Neural progenitor cell (in vitro differentiated cells): ENCODE measurements around the gene BHLHE40.

Source experiments
- CTCF ChIP-seq: fragments of 200-600 bp; sonication (generic); IDR thresholded peaks from 2 replicates; pipeline ENCODE4 v1.5.1; 2017; ENCODE audit warnings: antibody characterized with exemption, mild to moderate bottlenecking
- EZH2 ChIP-seq: fragments of 200-600 bp; sonication (generic); IDR thresholded peaks from 2 replicates; pipeline ENCODE4 v1.6.1; 2017; ENCODE audit warnings: antibody characterized with exemption, mild to moderate bottlenecking, moderate library complexity
- EZH2phosphoT487 ChIP-seq: fragments of 200-600 bp; sonication (generic); IDR thresholded peaks from 2 replicates; pipeline ENCODE4 v1.6.1; 2017; ENCODE audit warnings: antibody characterized with exemption

- TF ChIP-seq CTCF (no peak), EZH2phosphoT487 (no peak), EZH2 (no peak)
Measured at GRCh38 chr3:4950948-4951347, 28.3 kb upstream of the BHLHE40 start.
